ENCODE results near the gene NCAPG2. TPM values are rescaled to one million over a fixed set of nuclear protein-coding genes. Genes with fewer than 3 reads are reported as not detected.

Gene NCAPG2
- total RNA-seq, 1 experiment from 2014 or later = 99.2 TPM

DNA sequence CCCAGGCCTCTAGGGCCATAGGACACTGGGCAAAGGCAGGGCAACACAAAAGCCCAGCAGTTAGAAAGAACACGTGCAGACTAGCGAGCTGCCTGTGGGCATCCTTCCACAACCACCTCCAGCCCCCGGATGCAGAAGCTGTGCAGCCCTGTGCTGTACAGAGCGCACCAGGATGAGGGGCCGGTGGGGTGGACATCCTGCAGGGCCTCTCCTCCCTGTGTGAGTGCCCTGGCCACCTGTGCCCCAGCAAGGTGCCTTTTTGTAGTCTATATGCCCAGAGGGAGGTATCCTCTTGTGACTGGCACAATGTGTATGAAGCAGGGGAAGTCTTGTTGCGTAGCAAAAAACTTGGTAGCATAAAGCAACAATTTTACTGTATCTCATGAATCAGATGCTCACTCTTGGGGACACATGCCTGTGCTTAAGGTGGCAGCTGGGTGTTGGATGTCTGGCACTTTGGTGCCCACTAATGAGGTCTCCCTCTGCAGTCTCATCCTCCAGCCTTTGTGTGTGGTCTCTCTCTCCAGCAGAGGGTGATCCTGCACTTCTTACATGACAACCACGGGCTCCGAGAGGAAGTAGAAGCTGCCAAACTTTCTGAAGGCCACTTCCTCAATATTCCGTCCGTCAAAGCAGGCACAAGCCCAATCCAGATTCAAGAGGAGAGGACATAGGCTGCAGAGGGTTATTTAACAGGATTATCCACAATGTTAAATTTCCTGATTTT, 8.7 kb downstream of the NCAPG2 start (continued):
- no peak for TF ChIP-seq ATF6 (CRISPR knock-in tag; IDR thresholded peaks at IDR 0.05)

DNA sequence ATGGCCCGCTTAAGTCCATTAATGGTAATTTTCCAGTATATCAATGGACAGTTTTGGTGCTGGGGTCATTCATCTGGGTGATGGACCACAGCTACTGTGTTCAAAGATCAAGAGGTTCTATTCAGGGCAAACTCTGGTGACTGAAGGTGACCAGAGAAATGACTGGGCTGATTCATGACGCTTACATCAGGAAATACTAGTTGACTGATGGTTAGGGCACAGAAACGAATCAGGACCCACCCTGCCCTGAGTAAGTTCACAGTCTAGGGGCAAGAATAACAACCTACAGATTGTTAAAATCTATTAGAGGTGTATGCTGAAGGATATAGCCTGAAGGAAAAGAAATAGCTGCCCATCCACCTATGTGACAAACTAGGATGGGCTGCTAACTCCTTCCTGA, 9.5 kb downstream of the NCAPG2 start:
- no peak overlapping the region for H3K4me3 Mint-ChIP-seq
- H3K36me3 Mint-ChIP-seq = peaks cover 73% of the 10 kb centered on the region
- no peaks in the 10 kb centered on the region for H3K9me3 Mint-ChIP-seq
- TF ChIP-seq NR1H2 (CRISPR knock-in tag; IDR thresholded peaks at IDR 0.05) (no peak), FOXK1 (CRISPR knock-in tag; IDR thresholded peaks at IDR 0.05) (no peak), FOXP1 (CRISPR knock-in tag; IDR thresholded peaks at IDR 0.05; ENCODE audit: borderline replicate concordance) (no peak), MYBL2 (CRISPR knock-in tag; IDR thresholded peaks at IDR 0.05) (no peak), OVOL2 (CRISPR knock-in tag; IDR thresholded peaks at IDR 0.05; ENCODE audit: borderline replicate concordance) (no peak)
- TF ChIP-seq, protein P1, sequence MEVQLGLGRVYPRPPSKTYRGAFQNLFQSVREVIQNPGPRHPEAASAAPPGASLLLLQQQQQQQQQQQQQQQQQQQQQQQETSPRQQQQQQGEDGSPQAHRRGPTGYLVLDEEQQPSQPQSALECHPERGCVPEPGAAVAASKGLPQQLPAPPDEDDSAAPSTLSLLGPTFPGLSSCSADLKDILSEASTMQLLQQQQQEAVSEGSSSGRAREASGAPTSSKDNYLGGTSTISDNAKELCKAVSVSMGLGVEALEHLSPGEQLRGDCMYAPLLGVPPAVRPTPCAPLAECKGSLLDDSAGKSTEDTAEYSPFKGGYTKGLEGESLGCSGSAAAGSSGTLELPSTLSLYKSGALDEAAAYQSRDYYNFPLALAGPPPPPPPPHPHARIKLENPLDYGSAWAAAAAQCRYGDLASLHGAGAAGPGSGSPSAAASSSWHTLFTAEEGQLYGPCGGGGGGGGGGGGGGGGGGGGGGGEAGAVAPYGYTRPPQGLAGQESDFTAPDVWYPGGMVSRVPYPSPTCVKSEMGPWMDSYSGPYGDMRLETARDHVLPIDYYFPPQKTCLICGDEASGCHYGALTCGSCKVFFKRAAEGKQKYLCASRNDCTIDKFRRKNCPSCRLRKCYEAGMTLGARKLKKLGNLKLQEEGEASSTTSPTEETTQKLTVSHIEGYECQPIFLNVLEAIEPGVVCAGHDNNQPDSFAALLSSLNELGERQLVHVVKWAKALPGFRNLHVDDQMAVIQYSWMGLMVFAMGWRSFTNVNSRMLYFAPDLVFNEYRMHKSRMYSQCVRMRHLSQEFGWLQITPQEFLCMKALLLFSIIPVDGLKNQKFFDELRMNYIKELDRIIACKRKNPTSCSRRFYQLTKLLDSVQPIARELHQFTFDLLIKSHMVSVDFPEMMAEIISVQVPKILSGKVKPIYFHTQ (CRISPR knock-in tag; IDR thresholded peaks at IDR 0.05) = no peak
- H3K27me3 Mint-ChIP-seq (ENCODE audit: low read depth) = no peaks in the 10 kb centered on the region; the same call in 1 of the 2 replicates
- POLR2A ChIA-PET = no interaction called here
- CTCF ChIA-PET = interaction anchor here (1.5 kb wide), 1 partner anchor 10 kb away, joined by 6 read pairs; the partner anchor contains the start of gene NCAPG2
- DNase-seq (ENCODE audit: low spot score) = no peak
- no peak overlapping the region for H3K27ac Mint-ChIP-seq
- H3K4me1 Mint-ChIP-seq = peaks cover 8% of the 10 kb centered on the region
- ATAC-seq = no peak

DNA sequence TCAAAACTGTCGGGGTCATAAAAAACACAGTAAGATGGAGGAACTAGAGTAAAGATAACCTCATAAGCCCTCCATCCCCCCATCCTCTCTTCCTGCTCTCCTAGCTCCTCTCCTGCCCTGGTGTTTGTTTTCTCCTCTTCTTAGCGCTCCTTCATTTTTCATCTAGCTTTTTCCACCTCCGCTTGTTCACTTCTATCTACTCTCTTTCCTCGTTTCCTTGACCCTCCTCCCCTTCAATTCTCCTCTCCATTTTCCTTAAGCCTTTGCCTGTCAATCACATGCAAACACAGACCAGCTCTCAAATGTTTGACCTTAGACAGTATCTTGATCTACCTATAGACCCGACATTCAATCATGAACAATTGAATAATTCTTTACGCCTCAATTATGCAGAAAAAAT, 10.0 kb downstream of the NCAPG2 start:
- H3K36me3 Mint-ChIP-seq = peaks cover 73% of the 10 kb centered on the region
- peak overlapping the region; percentile 77; the same call in 1 of the 2 replicates for H3K27ac Mint-ChIP-seq
- no peaks in the 10 kb centered on the region for H3K9me3 Mint-ChIP-seq
- peaks cover 8% of the 10 kb centered on the region for H3K4me1 Mint-ChIP-seq
- ChIA-PET CTCF (no interaction called here), POLR2A (no interaction called here)
- no peaks in the 10 kb centered on the region; the same call in 1 of the 2 replicates for H3K27me3 Mint-ChIP-seq (ENCODE audit: low read depth)
- no peak overlapping the region for H3K4me3 Mint-ChIP-seq
- no peak for DNase-seq (ENCODE audit: low spot score)
- ATAC-seq = no peak
- TF ChIP-seq TCF7 (CRISPR knock-in tag; IDR thresholded peaks at IDR 0.05; ENCODE audit: low read depth) (no peak), ZNF219 (CRISPR knock-in tag; IDR thresholded peaks at IDR 0.05; ENCODE audit: borderline replicate concordance) (no peak), MYBL2 (CRISPR knock-in tag; IDR thresholded peaks at IDR 0.05) (no peak), RORB (CRISPR knock-in tag; IDR thresholded peaks at IDR 0.05) (no peak), ETV6 (CRISPR knock-in tag; IDR thresholded peaks at IDR 0.05) (no peak), EMX1 (CRISPR knock-in tag; IDR thresholded peaks at IDR 0.05) (no peak), ZNF263 (CRISPR knock-in tag; IDR thresholded peaks at IDR 0.05; ENCODE audit: low read depth) (no peak), MXD4 (CRISPR knock-in tag; IDR thresholded peaks at IDR 0.05; ENCODE audit: borderline replicate concordance) (no peak)
- TF ChIP-seq, protein P2, sequence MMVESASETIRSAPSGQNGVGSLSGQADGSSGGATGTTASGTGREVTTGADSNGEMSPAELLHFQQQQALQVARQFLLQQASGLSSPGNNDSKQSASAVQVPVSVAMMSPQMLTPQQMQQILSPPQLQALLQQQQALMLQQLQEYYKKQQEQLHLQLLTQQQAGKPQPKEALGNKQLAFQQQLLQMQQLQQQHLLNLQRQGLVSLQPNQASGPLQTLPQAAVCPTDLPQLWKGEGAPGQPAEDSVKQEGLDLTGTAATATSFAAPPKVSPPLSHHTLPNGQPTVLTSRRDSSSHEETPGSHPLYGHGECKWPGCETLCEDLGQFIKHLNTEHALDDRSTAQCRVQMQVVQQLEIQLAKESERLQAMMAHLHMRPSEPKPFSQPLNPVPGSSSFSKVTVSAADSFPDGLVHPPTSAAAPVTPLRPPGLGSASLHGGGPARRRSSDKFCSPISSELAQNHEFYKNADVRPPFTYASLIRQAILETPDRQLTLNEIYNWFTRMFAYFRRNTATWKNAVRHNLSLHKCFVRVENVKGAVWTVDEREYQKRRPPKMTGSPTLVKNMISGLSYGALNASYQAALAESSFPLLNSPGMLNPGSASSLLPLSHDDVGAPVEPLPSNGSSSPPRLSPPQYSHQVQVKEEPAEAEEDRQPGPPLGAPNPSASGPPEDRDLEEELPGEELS (CRISPR knock-in tag; IDR thresholded peaks at IDR 0.05) = no peak
- TF ChIP-seq, protein P3, sequence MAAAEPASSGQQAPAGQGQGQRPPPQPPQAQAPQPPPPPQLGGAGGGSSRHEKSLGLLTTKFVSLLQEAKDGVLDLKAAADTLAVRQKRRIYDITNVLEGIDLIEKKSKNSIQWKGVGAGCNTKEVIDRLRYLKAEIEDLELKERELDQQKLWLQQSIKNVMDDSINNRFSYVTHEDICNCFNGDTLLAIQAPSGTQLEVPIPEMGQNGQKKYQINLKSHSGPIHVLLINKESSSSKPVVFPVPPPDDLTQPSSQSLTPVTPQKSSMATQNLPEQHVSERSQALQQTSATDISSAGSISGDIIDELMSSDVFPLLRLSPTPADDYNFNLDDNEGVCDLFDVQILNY (CRISPR knock-in tag; IDR thresholded peaks at IDR 0.05) = no peak

Measured in WTC11 (cell line).